GM19452 (cell line): ENCODE results near the gene CDAN1.
"Not testable (repeated sequence)": the region's sequence is repeated elsewhere in the genome, so short reads cannot be mapped to it uniquely, and the experiment has no call there.

ENCODE experiments used
- ATAC-seq: cut with Tn5 transposase; IDR thresholded peaks from one replicate; pipeline ENCODE4 v1.9.1; 2021; ENCODE audit not compliant: unreplicated experiment

CDAN1 gene

GRCh38 chr15:42736793-42737528, at the start of gene CDAN1:
CDAN1 (minus strand) TSS chr15:42737128; CDS start chr15:42737102, 26 bp downstream.
- peak; percentile 77 for ATAC-seq

GRCh38 chr15:42785569-42785968, 48.6 kb upstream of the CDAN1 start:
- no peak for ATAC-seq

GRCh38 chr15:42784705-42785104, 47.8 kb upstream of the CDAN1 start:
- ATAC-seq: no peak

GRCh38 chr15:42782716-42783115, 45.8 kb upstream of the CDAN1 start:
- no peak for ATAC-seq

GRCh38 chr15:42775416-42775815, 38.5 kb upstream of the CDAN1 start:
- no peak for ATAC-seq

GRCh38 chr15:42772901-42773300, 36.0 kb upstream of the CDAN1 start:
- no peak for ATAC-seq

- ATAC-seq: no peak
Measured at GRCh38 chr15:42772144-42772543, 35.2 kb upstream of the CDAN1 start.

GRCh38 chr15:42766109-42766508, 29.2 kb upstream of the CDAN1 start:
- not testable (repeated sequence) for ATAC-seq

- not testable (repeated sequence) for ATAC-seq
Measured at GRCh38 chr15:42764154-42764731, 27.3 kb upstream of the CDAN1 start.

GRCh38 chr15:42761813-42762212, 24.9 kb upstream of the CDAN1 start:
- ATAC-seq: not testable (repeated sequence)

GRCh38 chr15:42760759-42761158, 23.8 kb upstream of the CDAN1 start:
- ATAC-seq: no peak

GRCh38 chr15:42759093-42759492, 22.2 kb upstream of the CDAN1 start:
- ATAC-seq: no peak

- no peak for ATAC-seq
Measured at GRCh38 chr15:42750306-42750705, 13.4 kb upstream of the CDAN1 start.

- no peak for ATAC-seq
Measured at GRCh38 chr15:42749266-42749665, 12.3 kb upstream of the CDAN1 start.

- ATAC-seq: no peak
Measured at GRCh38 chr15:42744195-42744594, 7.3 kb upstream of the CDAN1 start.

GRCh38 chr15:42742149-42742548, 5.2 kb upstream of the CDAN1 start:
- ATAC-seq: no peak

GRCh38 chr15:42741710-42742109, 4.8 kb upstream of the CDAN1 start:
- ATAC-seq: no peak

GRCh38 chr15:42737529-42738328, 801 bp upstream of the CDAN1 start:
- no peak for ATAC-seq

- ATAC-seq: peak; percentile 18
Measured at GRCh38 chr15:42736178-42736792, 643 bp downstream of the CDAN1 start.

GRCh38 chr15:42735382-42736165, 1.4 kb downstream of the CDAN1 start:
- no peak for ATAC-seq
